IMR-90 (cell line): ENCODE data around the gene VMAC. TPM values are rescaled to one million over a fixed set of nuclear protein-coding genes. Genes with fewer than 3 reads are reported as not detected.

Experiments used
- ATAC-seq: fragments of 200-7000 bp; cut with Tn5 transposase; 2 replicates; pipeline ENCODE4 v1.9.1; 2020; ENCODE audit warnings: low read depth, mild to moderate bottlenecking, moderate library complexity
- BruUV-seq: library from RNA; stranded (reverse); fragments of 400-500 nt; replicated peaks from 2 replicates; lab custom pipeline; 2021; lab: Mats Ljungman, UMichigan
- CTCF ChIA-PET: fragments of 300-600 bp; formaldehyde crosslinking; extraction: SDS; loops from one replicate; lab custom pipeline; 2021; ENCODE audit warnings: antibody characterized with exemption; lab: Yijun Ruan, JAX
- POLR2A ChIA-PET: fragments of 300-600 bp; sonication (Branson Sonifier 250); formaldehyde crosslinking; loops from one replicate; lab custom pipeline; 2022; ENCODE audit warnings: antibody characterized with exemption; ENCODE audit not compliant: unreplicated experiment; lab: Charles Lee
- DNase-seq: peaks from one replicate; pipeline ENCODE4 v3.0.0; 2013
- H2AFZ ChIP-seq: replicated peaks from 2 replicates; pipeline ENCODE3; 2013; ENCODE audit warnings: low read length, mild to moderate bottlenecking; ENCODE audit not compliant: poor library complexity
- H2AK5ac ChIP-seq: 2 replicates; pipeline ENCODE4 v1.6.1; 2013; ENCODE audit warnings: low read depth, low read length, inconsistent platforms
- H2AK9ac ChIP-seq: replicated peaks from 2 replicates; pipeline ENCODE3; 2013; ENCODE audit warnings: mild to moderate bottlenecking, low read depth, low read length, moderate library complexity; ENCODE audit not compliant: poor library complexity
- H2BK120ac ChIP-seq: 2 replicates; pipeline ENCODE4 v1.6.1; 2013; ENCODE audit warnings: low read depth, low read length, inconsistent platforms
- H2BK15ac ChIP-seq: 3 replicates; pipeline ENCODE4 v1.6.1; 2013; ENCODE audit warnings: low read depth, low read length, inconsistent platforms
- H2BK20ac ChIP-seq: 2 replicates; pipeline ENCODE4 v1.6.1; 2013; ENCODE audit warnings: low read depth, mild to moderate bottlenecking, inconsistent platforms, low read length, moderate library complexity
- H2BK5ac ChIP-seq: 2 replicates; pipeline ENCODE4 v1.6.1; 2013; ENCODE audit warnings: mild to moderate bottlenecking, low read depth, low read length, inconsistent platforms; ENCODE audit not compliant: poor library complexity, severe bottlenecking
- H3K14ac ChIP-seq: replicated peaks from 2 replicates; pipeline ENCODE4 v1.6.1; 2013; ENCODE audit warnings: low read depth, low read length, inconsistent platforms
- H3K18ac ChIP-seq: 2 replicates; pipeline ENCODE4 v1.6.1; 2013; ENCODE audit warnings: low read depth, low read length, control low read depth
- H3K23ac ChIP-seq: 2 replicates; pipeline ENCODE4 v1.6.1; 2013; ENCODE audit warnings: low read depth, low read length, inconsistent platforms
- H3K27ac ChIP-seq: 2 replicates; pipeline ENCODE4 v1.5.1; 2013; ENCODE audit warnings: mild to moderate bottlenecking, control low read depth, low read length; ENCODE audit not compliant: insufficient read depth
- H3K27me3 ChIP-seq: 2 replicates; pipeline ENCODE4 v1.6.1; 2013; ENCODE audit warnings: low read length; ENCODE audit not compliant: control insufficient read depth, insufficient read depth
- H3K36me3 ChIP-seq: 2 replicates; pipeline ENCODE4 v1.6.1; 2013; ENCODE audit warnings: low read length, mixed read lengths; ENCODE audit not compliant: control insufficient read depth, insufficient read depth
- H3K4ac ChIP-seq: 2 replicates; pipeline ENCODE4 v1.6.1; 2013; ENCODE audit warnings: low read depth, low read length, inconsistent platforms
- H3K4me1 ChIP-seq: 2 replicates; pipeline ENCODE4 v1.6.1; 2013; ENCODE audit warnings: low read length, mixed read lengths; ENCODE audit not compliant: control insufficient read depth, insufficient read depth
- H3K4me2 ChIP-seq: 2 replicates; pipeline ENCODE4 v1.6.1; 2013; ENCODE audit warnings: low read depth, mild to moderate bottlenecking, control low read depth, low read length, moderate library complexity
- H3K4me3 ChIP-seq: 2 replicates; pipeline ENCODE4 v1.5.1; 2013; ENCODE audit warnings: low read depth, mild to moderate bottlenecking, control low read depth, low read length, moderate library complexity; ENCODE audit not compliant: insufficient read depth
- H3K56ac ChIP-seq: 2 replicates; pipeline ENCODE4 v1.6.1; 2013; ENCODE audit warnings: low read length, inconsistent platforms; ENCODE audit not compliant: insufficient read depth; ENCODE audit errors: extremely low read depth
- H3K79me1 ChIP-seq, 2 experiments: 2 replicates each; pipeline ENCODE4 v1.6.1; 2013; ENCODE audit warnings: low read length in 2 of 2, inconsistent platforms in 1 of 2, low read depth in 1 of 2
- H3K9ac ChIP-seq: 2 replicates; pipeline ENCODE4 v1.6.1; 2013; ENCODE audit warnings: low read depth, low read length, control low read depth
- H3K9me1 ChIP-seq: 2 replicates; pipeline ENCODE4 v1.6.1; 2013; ENCODE audit warnings: low read length, inconsistent platforms; ENCODE audit not compliant: insufficient read depth
- H3K9me3 ChIP-seq: 2 replicates; pipeline ENCODE4 v1.6.1; 2013; ENCODE audit warnings: low read length; ENCODE audit not compliant: control insufficient read depth, insufficient read depth
- H4K20me1 ChIP-seq: 2 replicates; pipeline ENCODE4 v1.6.1; 2013; ENCODE audit warnings: low read length, inconsistent platforms; ENCODE audit not compliant: insufficient read depth
- H4K5ac ChIP-seq: 2 replicates; pipeline ENCODE4 v1.6.1; 2013; ENCODE audit warnings: mild to moderate bottlenecking, low read depth, low read length, control low read depth
- H4K8ac ChIP-seq, 2 experiments: 2 replicates each; pipeline ENCODE4 v1.6.1; 2013; ENCODE audit warnings: low read depth in 2 of 2, low read length in 2 of 2, control low read depth in 1 of 2, inconsistent platforms in 1 of 2
- H4K91ac ChIP-seq: 2 replicates; pipeline ENCODE4 v1.6.1; 2013; ENCODE audit warnings: low read depth, low read length, inconsistent platforms; ENCODE audit not compliant: insufficient read depth
- CEBPB ChIP-seq: IDR thresholded peaks from 2 replicates; pipeline ENCODE4 v1.6.1; 2012; ENCODE audit warnings: low read depth, low read length, improper control_type of control experiment
- ELK1 ChIP-seq: fragments of 150-350 bp; IDR thresholded peaks from 2 replicates; pipeline ENCODE4 v1.6.1; 2016; ENCODE audit warnings: low read depth, mild to moderate bottlenecking, low read length, moderate library complexity, borderline replicate concordance
- POLR2A ChIP-seq: IDR thresholded peaks from 2 replicates; pipeline ENCODE4 v1.6.1; 2012; ENCODE audit warnings: mild to moderate bottlenecking, low read depth, low read length
- RAD21 ChIP-seq: IDR thresholded peaks from 2 replicates; pipeline ENCODE4 v1.6.1; 2012; ENCODE audit warnings: low read length, improper control_type of control experiment
- SMC3 ChIP-seq: fragments of 150-350 bp; IDR thresholded peaks from 2 replicates; pipeline ENCODE4 v1.6.1; 2016; ENCODE audit warnings: low read depth, mild to moderate bottlenecking, antibody characterized with exemption, low read length, moderate library complexity
- WGBS, 2 experiments: methylation state at CpG; one replicate each; pipeline versions ENCODE4 v1.1.5 to v1.1.7; 2013; ENCODE audit warnings: missing lambda C conversion rate in 2 of 2; ENCODE audit not compliant: insufficient read length in 1 of 2; ENCODE audit errors: extremely low coverage in 2 of 2; 5-methylcytosine and 5-hydroxymethylcytosine counted together
- dilution Hi-C: fragments of 300-500 bp; cut with HindIII; formaldehyde crosslinking; loops from one replicate; pipeline ENCODE4 v1.14.3; 2018; ENCODE audit warnings: low sequenced_read_pairs; ENCODE audit not compliant: unreplicated experiment
- in situ Hi-C: fragments of 300-500 bp; cut with MboI; formaldehyde crosslinking; loops from 3 replicates; pipeline ENCODE4 v1.14.3; 2019; ENCODE audit warnings: low sequenced_read_pairs, inconsistent platforms, mixed read lengths
- intact Hi-C: fragments of 100-400 bp; cut with micrococcal nuclease; formaldehyde crosslinking; loops from 2 replicates; pipeline ENCODE4 v1.10.0; 2022
- polyA plus RNA-seq, 3 experiments: library from polyadenylated mRNA; depleted of rRNA; stranded (reverse); fragments of >200 nt; gene quantifications; 2 replicates each; pipeline ENCODE4 v1.2.3, GENCODE V29; 2012; ENCODE audit warnings: low replicate concordance in 1 of 3
- total RNA-seq: library from RNA; depleted of rRNA; stranded (reverse); fragments of >200 nt; gene quantifications from 2 replicates; pipeline ENCODE4 v1.2.3, GENCODE V29; 2012

VMAC gene
- total and polyA plus RNA-seq, 2 of the 4 experiments (the other 2 are of a cell fraction): 1.4 to 3.1 TPM

GRCh38 chr19:5893907-5894703 lies 10.6 kb upstream of the VMAC start:
- Histone ChIP-seq H2BK20ac (no peak overlapping the region), H2AFZ (peak overlapping the region; percentile 43), H3K4me1 (peaks cover 19% of the 10 kb centered on the region), H3K4me2 (no peak overlapping the region), H3K56ac (no peak overlapping the region), H4K20me1 (peaks cover 25% of the 10 kb centered on the region), H3K9me1 (0 out of 2 replicates have a peak, but pooled peaks cover 3% of the 10 kb centered on the region), H2BK5ac (no peak overlapping the region), H3K79me1 (peaks cover 7 to 13% of the 10 kb centered on the region in 2 experiments; a peak in 3 of 4 replicates), H3K4ac (no peak overlapping the region), H2BK15ac (no peak overlapping the region), H3K18ac (no peak overlapping the region), H3K23ac (no peak overlapping the region), H3K36me3 (peaks cover 20% of the 10 kb centered on the region; the same call in 1 of the 2 replicates), H2BK120ac (no peak overlapping the region), H4K5ac (no peak overlapping the region), H2AK5ac (no peak overlapping the region), H3K14ac (no peak overlapping the region), H3K27me3 (no peaks in the 10 kb centered on the region), H4K91ac (no peak overlapping the region), H3K9me3 (no peaks in the 10 kb centered on the region), H3K4me3 (no peak overlapping the region), H2AK9ac (peak overlapping the region; percentile 1), H4K8ac (no peak overlapping the region), H3K27ac (no peak overlapping the region), H3K9ac (no peak overlapping the region)
- WGBS, 2 experiments: 91% methylated on average over 9 of the region's 28 CpGs; no CpG with 5 or more reads in 1 of the 2 experiments
- BruUV-seq: no TSS peak
- CTCF ChIA-PET: interaction anchor here (0.6 to 4.6 kb wide), 4 partner anchors 64 to 114 kb away, joined by 3 to 37 read pairs (median 3); partner anchors contain the start of gene NRTN
- POLR2A ChIA-PET: interaction anchor here (0.6 kb wide), 1 partner anchor 87 kb away, joined by 6 read pairs; no protein-coding TSS in a partner anchor
- dilution Hi-C loops: no loop called here
- no peak for ATAC-seq
- no peak for TF ChIP-seq SMC3
- TF ChIP-seq RAD21: no peak
- TF ChIP-seq POLR2A: no peak
- no peak for TF ChIP-seq ELK1
- TF ChIP-seq CEBPB: no peak
- in situ Hi-C loops: loop anchor here (5.0 kb wide), 1 partner anchor 92 kb away; no protein-coding TSS in a partner anchor
- intact Hi-C loops: loop anchor here (2.0 to 5.0 kb wide), 2 partner anchors 67 to 129 kb away; no protein-coding TSS in a partner anchor
- no peak for DNase-seq
